Hepatocyte (in vitro differentiated cells): Measurements from ENCODE around the gene ORAI2.

Experiments
- CTCF ChIP-seq: fragments of 200-600 bp; sonication (generic); IDR thresholded peaks from 2 replicates; pipeline ENCODE4 v1.5.1; 2016; ENCODE audit warnings: antibody characterized with exemption, mild to moderate bottlenecking; ENCODE audit not compliant: poor library complexity
- EZH2phosphoT487 ChIP-seq: fragments of 200-600 bp; sonication (generic); IDR thresholded peaks from one replicate; pipeline ENCODE4 v1.6.1; 2018; ENCODE audit warnings: antibody characterized with exemption, mild to moderate bottlenecking, low read depth, moderate library complexity; ENCODE audit not compliant: unreplicated experiment, severe bottlenecking

GRCh38 chr7:102472126-102473041 is 39.0 kb downstream of the ORAI2 start:
- TF ChIP-seq CTCF (no peak), EZH2phosphoT487 (no peak)
